ENCODE measurements around the gene ACOXL.

ACOXL gene

DNA sequence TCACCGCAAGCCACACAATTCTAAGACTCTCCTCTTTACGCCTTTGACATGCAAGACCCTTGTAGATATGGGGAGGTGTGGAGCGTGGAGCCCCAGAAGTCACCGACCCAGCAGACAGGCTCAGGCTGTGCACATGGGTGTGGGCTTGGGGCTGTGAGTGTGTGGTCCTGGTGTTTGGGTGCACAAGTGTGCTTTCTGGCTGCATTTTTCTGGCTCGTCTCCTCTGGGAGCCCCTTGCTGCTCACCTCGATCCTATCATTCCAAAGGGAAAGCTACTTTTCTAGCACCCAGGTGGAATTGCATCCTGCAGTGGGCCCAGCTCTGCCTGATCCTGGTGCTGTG, 143.0 kb downstream of the ACOXL start:
- no peak for DNase-seq (ENCODE audit: low spot score)

DNA sequence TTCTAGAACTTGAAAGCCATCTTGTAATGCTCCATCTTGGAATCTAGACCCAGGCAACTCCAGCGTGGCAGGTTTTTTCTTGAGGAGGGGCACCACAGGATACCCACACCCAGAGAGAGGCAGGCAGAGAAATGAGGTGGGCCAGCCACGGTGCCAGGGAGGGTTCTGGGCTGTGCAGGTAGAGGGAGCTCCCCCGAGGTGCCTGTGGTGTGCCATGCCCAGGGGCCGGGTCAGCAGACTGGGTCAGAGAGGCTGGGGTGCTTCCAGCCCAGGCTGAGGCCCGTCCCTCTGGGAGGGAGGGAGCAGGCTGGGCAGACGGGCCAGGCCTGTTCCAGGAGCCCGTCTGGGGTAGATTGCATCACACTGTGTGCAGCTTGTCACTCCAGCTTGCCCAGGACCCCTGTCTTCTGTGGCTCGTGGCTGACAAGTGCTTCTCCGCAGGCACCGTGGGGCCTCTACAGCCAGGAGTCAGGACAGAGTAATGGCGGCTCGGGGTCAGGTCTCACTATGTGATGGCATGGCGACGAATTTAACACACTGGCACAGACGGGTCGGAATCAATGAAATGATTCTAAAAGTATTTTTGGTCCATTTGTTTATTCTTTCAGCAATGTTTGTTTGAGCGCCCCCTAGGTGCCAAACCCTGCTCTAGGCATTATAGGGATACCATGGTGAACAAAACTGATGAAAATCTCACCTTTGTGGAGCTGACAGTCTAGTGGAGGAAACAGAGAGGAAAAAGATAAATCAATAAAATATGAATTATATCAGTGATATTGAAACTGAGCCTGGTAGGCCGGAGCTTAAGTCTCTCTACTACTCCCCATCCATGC, 144.0 kb downstream of the ACOXL start:
- DNase-seq (ENCODE audit: low spot score), result no peak

DNA sequence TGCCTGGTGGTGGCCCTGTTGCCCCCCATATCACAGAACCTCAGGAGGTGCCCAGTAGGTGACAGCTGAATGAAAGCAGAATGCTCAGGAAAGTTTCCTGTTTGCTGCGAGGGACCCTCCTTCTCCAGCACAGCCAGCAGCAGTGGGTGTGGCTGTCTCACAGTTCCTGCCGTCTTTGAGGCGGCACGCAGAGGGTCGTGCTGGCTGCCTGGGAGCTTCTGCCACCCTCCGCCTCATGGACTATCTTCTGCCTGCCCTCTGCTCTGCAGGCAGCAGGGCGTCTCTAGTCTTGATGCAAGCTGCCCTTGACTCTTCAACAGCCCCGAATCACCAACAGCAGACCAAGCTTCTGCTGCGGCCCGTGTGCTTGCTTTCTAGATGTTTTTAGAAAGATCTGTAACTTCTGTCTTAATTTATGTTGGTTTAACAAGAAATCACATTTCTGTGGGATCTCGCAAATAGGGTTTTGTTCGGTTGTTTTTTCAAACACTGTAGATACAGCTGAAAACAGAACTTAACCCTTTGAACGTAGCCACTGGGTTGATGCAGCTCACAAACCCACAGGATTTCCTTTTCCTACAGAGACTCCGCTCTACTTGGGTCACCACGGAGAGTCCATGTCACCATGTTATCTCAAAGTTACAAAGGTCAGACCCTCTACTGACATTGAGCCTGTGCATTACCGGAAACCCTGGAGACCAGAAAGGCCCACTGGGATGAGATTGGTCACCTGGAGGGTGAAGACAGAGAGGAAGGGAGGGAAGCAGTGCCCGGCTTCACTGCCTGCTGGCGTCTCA, 144.9 kb downstream of the ACOXL start:
- DNase-seq (ENCODE audit: low spot score), result no peak

DNA sequence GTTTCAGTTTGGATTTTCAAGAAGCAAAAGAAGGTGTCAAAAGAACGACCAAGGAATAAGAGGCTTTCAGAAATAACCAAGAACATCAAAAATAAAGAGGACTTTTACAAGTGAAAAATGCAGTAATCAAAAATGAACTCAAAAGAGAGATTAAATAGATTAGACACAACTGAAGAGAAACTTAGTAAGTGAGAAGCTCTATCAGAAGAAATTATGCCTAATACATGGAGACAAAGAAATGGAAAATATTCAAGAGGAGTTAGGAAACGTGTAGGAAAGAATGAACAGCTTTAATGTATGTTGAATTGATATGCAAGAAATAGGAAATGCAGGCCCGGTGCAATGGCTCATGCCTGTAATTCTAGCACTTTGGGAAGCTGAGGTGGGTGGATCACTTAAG, 145.8 kb downstream of the ACOXL start:
- DNase-seq (ENCODE audit: low spot score), result no peak

DNA sequence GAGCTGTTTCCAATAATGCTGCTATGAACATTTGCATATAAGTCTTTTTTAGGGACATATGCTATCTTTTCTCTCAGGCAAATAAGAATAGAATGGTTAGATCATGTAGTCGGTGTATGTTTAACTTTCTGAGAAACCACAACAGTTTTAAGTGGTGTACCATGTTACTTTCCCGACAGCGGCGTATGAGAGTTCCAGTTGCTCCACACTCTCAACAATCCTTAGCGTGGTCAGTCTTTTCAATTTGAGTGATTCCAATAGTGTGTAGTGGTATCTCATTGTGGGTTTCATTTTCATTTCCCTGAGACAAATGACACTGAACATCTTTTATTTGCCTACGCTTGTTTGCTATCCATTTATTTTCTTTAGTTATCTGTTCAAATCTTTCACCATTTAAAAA, 149.5 kb downstream of the ACOXL start:
- DNase-seq (ENCODE audit: low spot score), result no peak

GRCh38 chr2:110883406-110883805, 151.0 kb downstream of the ACOXL start:
- DNase-seq (ENCODE audit: low spot score), result no peak

- DNase-seq (ENCODE audit: low spot score), result no peak
Measured at GRCh38 chr2:110885256-110885655, 152.9 kb downstream of the ACOXL start.

DNA sequence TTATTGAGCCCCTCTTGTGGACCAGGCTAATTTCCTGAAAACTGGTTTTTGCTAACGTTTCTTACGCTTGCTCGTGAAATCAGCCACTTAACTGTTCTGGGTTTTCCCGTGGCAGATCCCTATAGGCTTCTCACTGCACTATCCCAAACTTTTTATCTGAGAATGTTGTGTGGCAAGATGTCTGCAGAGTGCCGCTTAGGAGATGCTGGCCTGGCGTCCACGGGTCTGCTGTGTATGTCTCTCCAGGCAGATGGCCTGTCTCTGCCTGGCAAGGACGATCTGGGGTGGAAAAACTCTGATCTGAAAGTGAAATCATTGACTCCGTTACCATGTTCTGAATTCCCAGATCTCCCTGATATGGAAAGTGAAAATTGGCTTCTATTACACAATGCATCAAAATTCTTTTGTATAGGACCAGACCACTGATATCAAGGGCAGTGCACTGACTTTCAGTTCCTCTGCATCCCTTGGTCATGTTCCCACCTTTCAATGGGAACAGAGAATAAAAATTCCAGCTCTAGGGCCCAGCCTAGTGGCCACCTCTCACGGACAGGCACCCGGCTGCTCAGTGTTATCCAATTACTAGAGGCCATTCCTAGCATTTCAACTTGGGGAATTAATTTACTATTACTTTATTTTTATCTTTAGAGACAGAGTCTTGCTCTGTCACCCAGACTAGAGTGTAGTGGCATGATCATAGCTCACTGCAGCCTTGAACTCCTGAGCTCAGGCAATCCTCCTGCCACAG, 154.6 kb downstream of the ACOXL start:
- no peak for DNase-seq (ENCODE audit: low spot score)

- no peak for DNase-seq (ENCODE audit: low spot score)
Measured at GRCh38 chr2:110888411-110888810, 156.0 kb downstream of the ACOXL start.

GRCh38 chr2:110891626-110892025, 159.3 kb downstream of the ACOXL start:
- no peak for DNase-seq (ENCODE audit: low spot score)

DNA sequence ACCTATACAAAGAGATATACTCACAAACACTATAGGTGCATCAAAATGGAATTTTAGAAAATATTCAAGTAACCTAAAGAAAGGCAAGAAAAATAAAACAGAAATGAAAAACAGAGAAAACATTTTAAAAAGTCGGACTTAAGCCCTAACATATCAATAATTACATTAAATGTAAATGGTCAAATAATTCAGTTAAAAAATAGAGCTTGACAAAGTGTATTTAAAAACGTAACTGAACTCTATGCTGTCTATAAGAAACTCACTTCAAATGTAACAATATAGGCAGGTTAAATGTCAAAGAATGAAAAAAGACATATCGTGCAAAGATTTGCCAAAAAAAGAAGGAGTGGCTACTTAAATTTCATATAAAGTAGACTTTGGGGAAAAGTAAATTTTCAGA, 163.9 kb downstream of the ACOXL start:
- no peak for DNase-seq (ENCODE audit: low spot score)

DNA sequence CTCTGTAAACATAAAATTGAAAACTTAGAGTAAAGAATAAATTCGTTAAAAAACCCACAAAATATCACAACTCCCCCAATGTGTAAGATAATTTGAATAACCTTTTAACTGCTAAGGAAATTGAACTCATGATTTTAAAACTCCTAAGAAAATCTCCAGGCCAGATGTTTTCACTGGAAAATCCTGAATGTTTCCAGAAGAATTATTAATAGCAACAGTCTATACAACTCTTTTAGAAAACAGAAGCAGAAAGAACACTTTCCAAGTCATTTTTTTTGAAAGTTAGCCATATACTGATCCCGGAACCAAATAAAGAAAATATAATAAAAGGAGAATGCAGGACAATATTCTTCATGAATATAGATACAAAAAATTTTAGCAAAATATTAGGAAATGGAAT, 165.6 kb downstream of the ACOXL start:
- DNase-seq (ENCODE audit: low spot score), result no peak

DNA sequence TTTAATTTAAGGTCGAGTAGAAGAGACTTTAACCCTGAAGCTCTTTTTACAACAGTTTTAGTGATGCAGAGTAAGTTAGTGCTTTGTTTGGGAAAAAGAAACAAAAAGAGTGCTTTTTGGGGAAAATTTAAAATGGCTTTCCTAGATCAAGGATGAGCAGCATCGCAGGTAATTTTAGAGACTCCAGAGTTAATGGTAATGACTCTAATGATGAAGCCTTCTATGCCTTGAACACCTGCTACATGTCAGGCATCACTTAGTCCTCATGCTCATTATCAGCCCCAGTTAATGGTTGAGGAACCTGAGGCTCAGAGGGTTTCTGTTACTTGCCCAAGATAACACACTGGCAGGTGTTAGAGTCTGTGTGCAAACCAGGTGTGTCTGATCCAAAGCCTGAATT, 167.8 kb downstream of the ACOXL start:
- DNase-seq (ENCODE audit: low spot score), result no peak

DNA sequence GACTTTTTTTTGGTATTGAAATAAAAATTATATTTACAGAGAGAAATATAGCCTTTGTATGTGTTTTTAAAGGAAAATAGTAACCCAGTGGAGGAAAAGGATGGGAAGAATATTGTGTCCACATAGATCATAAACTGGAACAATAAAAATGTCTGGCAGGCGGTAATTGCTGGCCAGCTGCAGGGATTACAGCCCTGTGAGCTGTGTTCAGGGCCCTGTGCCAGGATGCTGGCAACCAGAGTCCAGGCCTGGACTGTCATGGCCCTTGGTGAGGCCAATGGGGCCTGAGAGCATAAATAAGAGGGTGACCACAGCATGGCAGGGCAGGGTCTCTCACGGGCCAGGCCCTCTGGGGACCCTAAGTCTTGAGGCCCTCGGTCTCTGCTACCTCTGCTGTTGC, 171.2 kb downstream of the ACOXL start:
- no peak for DNase-seq (ENCODE audit: low spot score)

DNA sequence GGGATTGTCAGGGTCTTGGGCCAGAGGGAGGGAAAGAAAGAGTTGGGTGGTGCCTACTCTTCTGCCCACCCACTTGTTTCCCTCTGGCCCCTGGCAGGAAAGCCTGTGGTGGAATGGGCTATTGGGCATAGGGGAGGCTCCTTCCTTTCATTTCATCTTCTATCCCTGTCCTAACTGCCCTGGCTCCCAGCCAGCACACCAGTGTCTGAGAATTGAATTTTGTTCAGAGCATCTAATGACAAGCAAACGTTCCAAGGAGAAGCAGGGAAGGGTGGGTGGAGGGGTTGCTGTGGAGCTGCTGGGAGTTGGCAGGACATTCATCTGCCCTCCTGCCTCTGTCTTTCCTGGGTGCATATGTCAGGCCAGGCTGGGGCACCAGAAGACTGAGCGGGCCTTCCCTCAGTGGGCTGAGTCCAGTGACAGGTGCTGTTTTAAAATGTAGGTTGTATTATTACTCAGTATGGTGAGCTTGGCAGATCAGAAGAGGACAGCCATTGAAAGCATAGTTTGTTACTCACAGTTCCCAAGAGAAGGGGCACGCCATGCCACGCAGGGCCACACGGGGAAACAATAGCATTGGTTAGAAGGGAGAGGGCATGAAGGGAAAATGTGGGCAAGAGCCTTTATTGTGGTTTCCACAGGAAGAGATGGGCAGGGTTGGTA, 171.9 kb downstream of the ACOXL start:
- no peak for DNase-seq (ENCODE audit: low spot score)

DNA sequence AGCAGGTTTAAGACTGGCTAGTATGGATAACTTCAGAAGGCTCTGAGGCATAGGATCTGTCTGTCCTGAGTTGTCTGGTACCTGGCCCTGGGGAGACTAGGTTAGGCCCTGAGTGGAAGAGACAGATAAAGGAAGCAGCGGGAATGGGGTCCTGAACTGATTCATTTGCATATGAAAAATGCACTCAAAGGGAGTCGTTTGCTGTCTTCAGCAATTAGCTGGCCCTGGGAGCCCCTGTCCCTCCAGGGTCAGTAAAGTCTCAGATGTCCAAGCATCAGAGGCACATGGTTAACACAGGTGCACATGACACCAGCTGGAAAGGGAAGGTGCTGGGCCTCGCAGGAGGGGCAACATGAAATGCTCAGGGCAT, 172.4 kb downstream of the ACOXL start:
- DNase-seq (ENCODE audit: low spot score), result no peak

DNA sequence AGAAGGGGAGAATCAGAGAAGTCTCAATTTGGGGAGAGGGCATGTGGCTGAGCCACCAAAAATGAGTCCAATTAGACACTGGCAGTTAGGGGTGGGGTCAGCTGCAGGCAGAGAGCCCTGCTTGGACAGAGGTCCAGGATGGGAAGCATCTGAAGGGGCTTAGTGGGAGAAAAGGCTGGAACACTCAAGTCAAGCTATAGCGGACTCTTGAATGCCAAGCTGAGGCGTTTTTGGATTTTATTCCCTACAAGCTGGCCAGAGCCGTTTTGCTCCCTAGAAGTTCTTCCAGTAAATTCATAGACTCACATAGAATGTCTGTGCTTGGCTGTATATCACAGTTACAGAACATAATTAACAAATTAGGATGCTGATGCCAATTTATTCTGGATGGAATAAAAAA, 172.8 kb downstream of the ACOXL start:
- no peak for DNase-seq (ENCODE audit: low spot score)

DNA sequence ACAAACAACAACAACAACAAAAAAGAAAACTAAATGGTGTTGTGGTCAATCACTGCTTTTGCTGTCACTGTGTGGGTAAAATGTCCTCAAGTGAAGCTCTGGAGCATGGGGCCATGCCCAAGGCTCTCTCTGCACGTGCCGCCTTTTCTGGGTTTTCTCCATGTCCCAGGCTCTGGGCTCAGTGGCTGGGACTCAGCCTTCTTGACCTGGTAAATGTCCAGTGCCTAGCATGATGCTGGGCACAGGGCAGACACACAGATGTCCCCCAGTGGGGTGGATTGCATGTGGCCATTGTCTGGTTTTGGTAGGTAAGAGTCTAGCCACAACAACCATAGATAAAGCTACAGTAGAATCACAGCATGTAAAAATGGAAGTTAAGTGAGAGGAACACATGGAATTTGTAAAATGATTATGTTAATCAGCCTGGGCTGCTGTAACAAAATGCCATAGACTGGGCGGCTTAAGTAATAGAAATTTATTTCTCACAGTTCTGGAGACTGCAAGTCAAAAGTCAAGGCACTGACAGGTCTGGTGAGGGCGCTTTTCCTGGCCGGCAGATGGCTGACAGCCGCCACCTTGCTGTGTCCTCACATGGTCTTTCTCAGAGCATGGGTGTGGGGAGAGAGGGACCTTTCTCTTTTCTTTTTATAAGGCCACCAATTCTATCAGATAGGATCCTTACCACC, 174.4 kb downstream of the ACOXL start:
- DNase-seq (ENCODE audit: low spot score), result no peak

DNA sequence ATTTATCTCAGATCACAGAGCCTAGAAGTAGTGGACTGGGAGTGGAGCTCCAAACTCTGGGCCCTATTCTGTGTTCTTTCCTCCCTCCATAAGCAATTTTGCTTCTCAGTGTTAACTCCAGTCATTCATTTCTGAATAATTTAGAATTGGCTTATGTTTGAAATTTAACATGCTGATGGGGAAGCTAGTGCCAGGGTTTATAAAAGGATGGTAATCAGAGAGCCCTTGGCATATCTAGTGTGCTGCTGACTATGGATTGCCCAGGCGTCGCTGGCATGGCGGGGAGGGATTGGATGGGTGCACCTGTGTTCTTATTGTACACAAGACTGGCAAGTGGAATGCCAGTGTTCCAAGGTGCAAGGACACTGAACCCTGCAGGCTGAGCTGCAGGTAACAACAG, 177.1 kb downstream of the ACOXL start:
- no peak for DNase-seq (ENCODE audit: low spot score)

- DNase-seq (ENCODE audit: low spot score), result no peak
Measured at GRCh38 chr2:110910423-110910822, 178.1 kb downstream of the ACOXL start.

GRCh38 chr2:110919738-110920137, 187.4 kb downstream of the ACOXL start:
- no peak for DNase-seq (ENCODE audit: low spot score)

DNA sequence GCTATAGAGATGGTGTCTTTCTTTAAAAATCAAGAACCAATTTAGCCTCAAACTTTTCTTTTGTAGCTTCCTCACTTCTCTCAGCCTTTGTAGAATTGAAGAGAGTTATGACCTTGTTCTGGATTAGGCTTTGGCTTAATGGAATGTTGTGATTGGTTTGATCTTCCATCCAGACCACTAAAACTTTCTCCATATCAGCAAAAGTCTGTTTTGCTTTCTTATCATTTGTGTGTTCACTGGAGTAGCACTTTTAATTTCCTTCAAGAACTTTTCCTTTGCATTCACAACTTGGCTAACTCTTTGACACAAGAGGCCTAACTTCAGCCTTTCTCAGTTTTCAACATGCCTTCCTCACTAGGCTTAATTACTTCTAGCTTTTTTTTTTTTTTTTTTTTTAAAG, 193.1 kb downstream of the ACOXL start:
- DNase-seq (ENCODE audit: low spot score), result no peak
